A673 (cell line): Measurements from ENCODE around the gene COBLL1.

Experiments
- CTCF ChIP-seq: fragments of 300-800, 200-600 bp; sonication (generic); conservative IDR thresholded peaks from 2 replicates; pipeline ENCODE4 v1.5.1; 2017; ENCODE audit warnings: low read depth, mild to moderate bottlenecking, antibody characterized with exemption, low read length, moderate library complexity, mixed read lengths
- EZH2 ChIP-seq: fragments of 200-600 bp; sonication (generic); IDR thresholded peaks from 2 replicates; pipeline ENCODE4 v1.6.1; 2017; ENCODE audit warnings: borderline replicate concordance, low read depth, mild to moderate bottlenecking, mixed read lengths, antibody characterized with exemption, low read length; ENCODE audit not compliant: poor library complexity, severe bottlenecking

GRCh38 chr2:164840458-164840929 lies 1.1 kb downstream of the COBLL1 start:
- no peak for TF ChIP-seq CTCF
- TF ChIP-seq EZH2, result no peak
